SIG-M5 treated with dmso at 0.1 percent for 504 hours (cell line): ENCODE measurements around the gene THBD.

Experiments
- DNase-seq: peaks from one replicate; lab custom pipeline; 2025; ENCODE audit not compliant: unreplicated experiment; lab: John Stamatoyannopoulos, UW

THBD gene

DNA sequence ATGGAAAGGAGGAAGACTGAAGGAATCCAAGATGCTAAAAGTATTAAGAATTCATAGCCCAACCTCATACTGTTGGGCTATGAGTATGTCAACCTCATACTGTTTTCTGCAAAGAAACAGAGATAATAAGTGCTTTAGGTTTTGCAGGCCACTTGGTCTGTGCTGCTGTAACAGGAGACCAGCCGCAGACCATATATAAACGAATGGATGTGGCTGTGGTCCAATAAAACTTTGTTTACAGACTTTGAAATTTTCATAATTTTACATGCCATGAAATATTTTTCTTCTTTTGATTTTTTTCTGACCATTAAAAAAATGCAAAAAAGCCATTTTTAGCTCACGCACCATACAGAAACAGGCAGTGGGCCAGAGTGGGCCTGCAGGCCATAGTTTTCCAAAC is 13.7 kb upstream of the THBD start:
- DNase-seq: no peak

DNA sequence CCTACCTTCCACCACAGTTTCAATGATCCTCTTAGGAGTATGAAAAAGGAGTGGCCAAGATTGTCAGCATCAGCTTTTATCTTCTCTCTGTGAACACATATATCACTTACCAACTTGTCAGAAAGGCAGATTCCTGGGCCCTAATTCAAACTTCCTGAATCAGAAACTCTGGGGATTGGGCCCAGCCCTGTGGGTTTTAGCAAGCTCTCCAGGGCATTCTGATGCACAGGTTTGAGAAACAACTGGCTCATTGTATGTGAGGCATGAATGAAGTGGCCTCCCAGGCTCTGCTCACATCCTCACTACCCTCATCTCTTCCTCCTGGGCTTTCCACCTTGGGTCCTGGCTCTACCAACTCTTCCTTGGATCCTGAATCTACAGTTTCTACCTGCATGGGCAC is 13.2 kb upstream of the THBD start:
- no peak for DNase-seq

DNA sequence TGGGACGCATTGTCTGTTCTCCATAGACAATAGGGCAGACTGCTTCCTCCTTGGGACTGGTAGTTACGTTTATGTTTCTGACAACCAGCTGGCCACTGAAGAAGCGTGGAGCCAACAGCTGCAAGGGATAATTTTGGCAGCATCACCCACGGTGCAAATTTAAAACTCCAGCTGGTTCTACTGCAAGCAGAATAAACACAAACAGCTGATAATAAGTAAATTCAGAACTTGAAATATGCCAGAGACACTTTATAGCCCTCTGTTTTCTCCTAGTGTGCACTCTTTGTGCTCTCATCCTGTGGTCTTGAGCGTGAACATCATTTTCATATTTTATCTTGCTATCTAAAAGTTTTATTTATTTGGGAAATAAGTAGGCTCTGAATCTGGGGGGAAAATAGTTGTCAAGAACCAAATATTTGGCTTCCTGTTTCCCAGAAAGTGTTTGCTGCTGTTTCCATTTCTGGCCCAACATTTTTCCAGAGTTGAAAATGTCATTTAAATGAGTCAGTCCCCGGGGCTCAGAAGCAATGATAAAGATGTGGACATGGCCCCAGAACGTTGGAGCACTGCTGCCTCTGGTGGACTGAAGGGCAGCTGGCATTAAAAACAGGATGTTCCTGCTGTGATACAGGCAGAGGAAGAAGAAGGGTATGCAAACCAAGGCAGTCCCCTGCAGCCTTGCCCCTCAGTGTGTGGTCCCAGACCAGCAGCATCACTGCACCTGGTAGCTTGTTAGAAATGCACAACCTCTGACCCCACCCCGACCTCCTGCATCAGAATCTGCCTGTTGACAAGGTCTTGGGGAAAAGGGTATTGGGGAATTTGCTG is 12.5 kb upstream of the THBD start:
- peak; percentile 64 for DNase-seq

DNA sequence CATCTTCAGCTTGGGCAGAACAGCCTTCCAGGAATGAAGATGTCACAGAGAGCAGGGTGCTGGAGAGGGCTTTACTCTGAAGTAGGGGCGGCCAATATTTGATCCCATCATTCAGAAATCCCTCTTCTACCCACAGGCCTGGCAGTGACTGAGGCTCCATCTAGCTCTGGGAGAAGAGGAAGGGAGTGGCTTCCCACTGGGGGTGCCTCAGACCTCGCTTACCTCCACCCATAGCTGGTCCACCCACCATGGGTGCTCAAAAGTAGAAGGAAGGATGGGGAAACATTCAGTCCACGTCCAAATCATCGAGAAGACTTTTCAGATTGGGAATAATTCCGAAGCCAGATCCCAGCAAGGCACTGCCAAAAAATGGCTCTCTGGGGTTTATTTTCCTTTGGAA is 11.8 kb upstream of the THBD start:
- DNase-seq: no peak

DNA sequence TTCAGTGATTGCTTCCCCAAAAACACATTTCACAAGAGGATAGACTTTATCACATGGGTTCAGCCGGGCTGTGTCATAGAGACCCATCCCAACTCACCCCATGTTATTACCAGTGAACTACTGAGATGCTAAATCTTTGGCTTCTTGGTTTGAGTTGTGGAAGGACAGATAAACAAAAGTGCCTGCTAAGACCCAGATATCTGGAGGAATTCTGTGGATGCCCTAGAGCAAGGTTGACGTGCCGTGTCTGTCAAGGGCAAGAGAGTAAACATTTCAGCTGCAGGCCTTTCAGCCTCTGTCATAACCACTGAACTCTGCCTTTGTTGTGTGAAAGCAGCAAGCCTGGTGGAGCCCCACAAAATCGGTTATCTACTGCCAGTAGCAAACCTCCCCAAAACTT is 11.2 kb upstream of the THBD start:
- DNase-seq: no peak

DNA sequence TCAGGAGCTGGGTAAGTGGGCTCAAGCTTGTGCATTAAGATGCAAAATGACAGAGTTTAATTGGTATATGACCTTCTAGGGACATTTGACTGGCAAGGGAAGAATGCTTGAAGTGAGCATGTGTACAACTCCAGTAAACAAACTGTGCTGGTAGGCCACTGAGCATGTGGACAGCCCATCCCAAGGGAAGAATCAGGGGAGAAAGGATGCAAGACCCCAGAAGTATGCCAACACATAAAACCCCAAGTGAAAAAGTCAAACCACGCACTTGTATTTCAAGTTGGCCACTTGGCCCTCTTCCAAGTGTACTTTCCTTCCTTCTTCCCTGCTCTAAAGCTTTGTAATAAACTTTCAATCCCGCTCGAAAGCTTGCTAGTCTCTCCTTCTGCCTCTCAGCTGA is 10.4 kb upstream of the THBD start:
- no peak for DNase-seq

DNA sequence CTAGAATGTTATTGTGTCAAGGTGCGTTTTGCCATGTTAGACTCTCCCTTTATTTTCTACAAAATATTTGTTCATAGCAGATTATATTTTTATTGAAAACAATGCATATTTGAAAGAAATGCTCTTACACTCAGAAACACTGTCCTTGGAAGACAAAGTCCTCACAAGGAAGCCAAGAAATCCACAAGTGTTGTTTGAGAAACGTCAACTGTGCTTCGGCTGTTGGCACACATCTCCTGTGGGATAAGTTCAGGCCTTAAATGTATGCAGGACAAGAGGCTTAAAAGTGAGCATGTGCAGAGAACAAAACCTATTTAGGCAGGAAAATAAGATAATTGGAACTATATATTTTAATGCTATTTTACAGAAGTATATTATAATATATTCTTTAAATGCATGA is 9.5 kb upstream of the THBD start:
- no peak for DNase-seq

DNA sequence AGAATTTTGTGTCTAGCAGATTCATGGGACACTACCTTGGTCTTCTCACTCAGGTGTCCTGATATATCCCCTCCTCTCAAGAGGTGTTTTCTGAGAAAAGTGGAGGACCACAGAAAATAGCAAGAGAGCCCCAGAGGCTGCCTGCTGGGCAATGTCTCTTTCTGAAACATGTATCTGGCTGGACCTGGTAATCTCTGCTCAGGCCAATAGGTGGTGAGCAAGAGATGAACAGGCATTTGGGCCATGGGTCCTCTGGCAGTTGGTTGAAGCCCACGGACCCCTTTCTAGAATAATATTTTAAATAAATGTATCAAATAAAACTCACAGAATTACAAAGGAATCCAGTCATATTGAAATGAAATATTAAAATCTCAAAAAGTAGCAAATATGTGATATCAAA is 8.8 kb upstream of the THBD start:
- DNase-seq: no peak

DNA sequence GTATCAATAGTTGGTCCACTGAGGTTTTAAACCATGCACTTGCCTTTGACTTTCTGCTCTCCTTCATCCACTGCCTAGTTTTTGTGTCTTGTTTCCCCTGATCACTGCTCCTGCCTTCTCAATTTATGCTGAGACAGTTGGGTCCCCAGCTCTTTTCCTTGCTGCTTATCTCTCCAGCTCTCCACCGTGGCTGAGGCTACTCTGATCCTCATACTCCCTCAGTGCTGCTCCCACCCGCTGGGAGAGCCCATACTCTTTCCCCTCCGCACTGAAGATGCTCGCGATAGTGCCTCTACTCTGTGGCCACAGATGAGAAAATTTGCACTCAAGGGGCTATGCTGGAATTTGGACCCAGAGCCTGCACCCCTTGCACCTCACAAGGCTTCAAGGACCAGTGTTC is 3.4 kb upstream of the THBD start:
- no peak for DNase-seq

DNA sequence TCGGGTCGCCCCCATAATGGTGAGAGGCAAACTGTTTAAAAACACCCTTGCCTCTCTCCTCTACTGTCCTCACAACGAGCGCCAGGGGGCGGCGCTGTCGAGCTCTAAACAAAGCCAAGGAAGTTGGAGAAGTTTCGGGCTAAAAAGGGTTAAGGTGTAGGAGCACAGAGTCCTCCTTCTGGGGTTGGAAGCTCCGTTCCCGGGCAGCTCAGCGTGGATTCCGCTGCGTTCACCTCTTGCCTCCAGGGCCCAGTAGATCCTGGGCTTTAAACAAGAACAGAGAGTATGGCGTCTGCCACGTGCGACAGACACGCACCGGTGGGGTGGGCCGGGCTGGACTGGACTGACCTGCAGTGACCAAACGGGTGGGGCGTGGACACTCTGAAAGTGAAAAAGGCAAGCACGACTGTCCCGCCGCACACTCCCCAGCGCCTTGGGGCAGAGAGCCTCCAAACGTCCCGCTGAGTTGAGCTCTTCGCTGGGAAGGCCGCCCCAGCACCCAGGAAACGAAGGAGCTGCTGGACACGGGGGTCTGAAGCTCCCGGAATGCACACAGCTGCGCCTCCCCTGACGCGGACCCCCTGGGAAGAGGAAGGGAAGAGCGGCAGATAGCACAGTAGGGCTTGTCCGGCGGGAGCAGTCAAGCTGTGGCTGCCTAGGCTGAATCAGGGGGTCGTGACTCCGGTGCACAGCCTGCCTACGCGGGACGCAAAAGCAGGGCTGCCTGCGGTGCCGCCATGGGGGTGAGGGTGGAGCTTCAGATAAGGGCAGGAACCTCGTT is 1.6 kb upstream of the THBD start:
- peak; percentile 86 for DNase-seq

DNA sequence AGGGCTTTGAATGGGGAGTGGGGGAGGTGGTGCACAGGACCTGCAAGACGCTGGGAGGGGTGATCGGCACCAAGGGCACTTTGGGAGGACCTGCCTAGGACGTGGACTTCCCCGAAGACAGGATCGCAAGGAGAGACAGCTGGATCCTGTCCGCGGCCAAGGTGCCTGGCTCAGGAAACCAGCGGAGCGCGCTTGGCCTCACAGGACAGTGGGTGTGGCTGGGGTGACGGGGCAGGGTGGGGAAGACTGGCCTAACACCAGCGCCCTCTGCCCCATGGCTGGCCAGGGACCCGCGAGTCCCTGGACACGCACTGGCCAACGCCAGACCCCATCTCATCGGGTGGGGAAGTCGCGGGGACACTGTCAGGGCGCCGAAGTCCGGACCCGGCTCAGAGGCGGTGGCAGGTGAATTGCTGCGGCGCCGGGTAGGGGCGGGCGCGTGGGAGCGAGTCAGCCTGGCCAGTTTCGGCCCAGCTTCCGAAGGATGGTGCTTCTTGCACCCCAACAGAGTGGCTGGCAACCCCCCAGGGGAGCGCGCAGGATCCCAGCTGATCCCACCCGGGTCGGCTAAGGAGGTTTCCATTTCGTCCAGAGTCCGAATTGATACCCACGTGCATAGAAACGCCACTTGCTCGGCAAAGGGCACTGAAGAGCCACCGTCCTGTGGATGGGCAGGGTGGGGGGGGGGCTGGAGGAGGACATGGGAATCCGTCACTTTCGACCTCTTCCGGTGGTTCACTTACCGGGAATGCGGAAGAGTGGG is 785 bp upstream of the THBD start:
- no peak for DNase-seq

DNA sequence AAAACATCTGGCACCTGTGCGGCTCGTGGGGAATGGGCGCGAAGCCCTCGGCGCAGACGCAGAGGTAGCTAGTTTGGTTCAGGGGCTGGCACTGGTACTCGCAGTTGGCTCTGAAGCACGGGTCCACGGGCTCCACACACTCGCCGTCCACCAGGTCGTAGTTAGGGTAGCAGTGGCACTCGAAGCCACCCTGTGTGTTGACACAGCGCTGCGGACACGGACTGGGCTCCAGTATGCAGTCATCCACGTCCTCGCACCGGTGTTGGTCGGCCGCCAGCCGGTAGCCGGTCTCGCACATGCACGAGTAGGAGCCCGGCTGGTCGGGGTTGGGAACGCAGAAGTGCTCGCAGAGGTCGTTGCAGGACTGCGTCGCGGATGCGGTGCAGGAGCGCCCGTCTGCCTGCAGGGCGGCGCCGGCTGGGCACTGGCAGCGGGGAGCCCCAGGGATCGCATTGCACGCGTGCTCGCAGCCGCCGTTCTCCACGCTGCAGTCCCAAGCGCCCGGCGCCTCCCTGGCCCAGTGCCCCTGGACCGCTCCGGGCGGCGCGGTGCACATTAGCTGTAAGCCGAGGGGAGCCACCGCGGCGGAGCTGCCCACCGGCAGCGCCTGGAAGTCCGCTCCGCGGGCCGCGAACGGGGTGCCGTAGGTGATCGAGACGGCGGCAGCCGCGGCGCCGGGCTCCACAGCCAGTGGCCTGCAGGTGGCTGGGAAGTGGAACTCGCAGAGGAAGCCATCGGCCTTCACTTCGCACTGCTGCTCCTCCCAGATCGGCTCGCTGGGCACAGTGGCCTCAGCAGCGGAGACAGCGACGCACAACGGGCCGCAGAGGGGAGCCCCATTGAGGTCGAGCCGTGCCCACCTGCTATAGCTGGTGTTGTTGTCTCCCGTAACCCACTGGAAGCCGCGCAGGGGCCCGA is 930 bp downstream of the THBD start:
- DNase-seq: peak; percentile 81

DNA sequence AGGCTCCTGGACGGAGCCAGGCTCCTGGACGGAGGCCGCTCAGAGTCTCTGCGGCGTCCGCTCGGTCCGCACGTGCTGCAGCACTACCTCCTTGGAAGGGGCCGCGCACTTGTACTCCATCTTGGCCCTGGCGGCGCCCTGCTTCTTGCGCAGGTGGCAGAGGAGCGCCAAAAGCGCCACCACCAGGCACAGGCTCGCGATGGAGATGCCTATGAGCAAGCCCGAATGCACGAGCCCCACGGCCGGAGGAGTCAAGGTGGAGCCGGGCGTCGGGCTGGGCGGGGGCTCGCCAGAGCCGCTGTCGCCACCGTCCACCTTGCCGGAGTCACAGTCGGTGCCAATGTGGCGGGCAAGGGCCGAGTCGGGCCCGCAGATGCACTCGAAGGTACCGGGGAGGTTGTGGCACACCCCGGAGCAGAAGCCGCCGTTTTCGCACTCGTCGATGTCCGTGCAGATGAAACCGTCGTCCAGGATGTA is 1.7 kb downstream of the THBD start:
- no peak for DNase-seq

DNA sequence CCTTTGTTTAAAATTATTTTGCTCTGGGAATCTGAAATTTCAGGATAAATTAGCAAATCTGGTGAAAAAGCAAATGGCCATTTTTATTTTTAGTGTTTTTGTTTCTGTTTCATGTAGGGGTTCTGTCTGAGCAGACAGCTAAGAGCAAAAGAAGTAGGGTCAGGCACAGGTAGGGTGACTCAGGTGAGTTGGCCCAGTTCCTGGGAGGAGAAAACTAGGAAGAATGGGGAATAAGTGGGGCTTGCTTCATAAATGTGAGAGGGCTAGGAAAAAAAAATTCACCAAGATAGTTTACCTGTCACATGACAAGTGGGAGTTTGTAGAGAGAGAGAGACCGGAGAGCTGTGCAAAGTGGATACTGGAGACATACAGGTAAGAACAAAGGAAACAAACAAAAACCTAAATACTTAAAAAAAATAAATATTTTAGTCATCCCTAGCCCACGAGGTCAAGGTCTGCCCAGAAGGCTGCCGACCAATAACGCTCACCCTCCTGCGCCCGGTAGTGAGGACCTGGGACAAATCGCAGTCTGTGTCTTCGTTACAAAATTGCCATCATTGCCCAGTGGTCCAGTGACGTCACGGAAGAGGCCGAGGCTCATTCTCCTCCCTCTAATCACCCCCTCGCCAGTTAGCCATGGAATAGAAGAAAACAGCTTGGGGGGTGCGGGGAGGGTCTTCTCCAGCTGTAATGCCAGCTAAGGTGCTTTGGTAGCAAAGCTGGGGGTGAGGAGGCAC is 2.3 kb downstream of the THBD start:
- DNase-seq: no peak

DNA sequence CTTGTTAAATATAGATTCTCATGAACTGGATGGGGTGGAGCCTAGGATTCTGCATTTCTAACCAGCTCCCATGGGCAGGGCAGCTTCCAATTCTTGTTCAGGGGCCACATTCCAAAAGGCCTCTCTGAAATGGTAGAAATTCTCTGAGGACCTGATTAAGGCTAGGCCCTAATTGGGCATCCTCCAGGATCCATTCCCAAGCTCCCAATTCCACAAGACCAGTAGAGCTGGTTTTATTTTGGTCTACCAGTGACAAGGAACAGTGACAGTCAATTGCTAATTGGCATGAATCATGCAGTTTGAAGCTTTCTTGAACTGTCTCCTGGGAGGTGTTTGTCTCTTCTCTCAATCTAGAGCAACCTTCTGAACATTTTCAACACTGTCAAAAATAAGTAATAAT is 3.0 kb downstream of the THBD start:
- DNase-seq: no peak

DNA sequence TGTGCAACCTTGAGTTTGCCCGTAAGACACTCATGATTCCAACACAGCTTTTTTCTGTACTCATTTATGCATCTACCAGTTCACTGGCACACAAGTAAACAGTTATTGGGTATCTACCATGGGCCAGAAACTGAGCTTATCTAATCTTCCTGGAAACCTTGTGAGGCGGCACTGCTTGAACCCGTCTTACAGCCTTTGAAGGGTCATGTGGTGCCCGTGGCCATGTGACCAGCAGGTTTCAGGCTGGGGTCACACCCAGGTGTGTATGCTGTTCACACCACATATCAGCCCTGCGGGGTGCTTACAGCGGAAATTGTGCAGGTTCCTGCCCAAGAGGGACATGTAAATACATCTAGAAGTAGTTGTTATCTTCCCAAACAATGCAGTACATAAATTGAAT is 6.1 kb downstream of the THBD start:
- no peak for DNase-seq

DNA sequence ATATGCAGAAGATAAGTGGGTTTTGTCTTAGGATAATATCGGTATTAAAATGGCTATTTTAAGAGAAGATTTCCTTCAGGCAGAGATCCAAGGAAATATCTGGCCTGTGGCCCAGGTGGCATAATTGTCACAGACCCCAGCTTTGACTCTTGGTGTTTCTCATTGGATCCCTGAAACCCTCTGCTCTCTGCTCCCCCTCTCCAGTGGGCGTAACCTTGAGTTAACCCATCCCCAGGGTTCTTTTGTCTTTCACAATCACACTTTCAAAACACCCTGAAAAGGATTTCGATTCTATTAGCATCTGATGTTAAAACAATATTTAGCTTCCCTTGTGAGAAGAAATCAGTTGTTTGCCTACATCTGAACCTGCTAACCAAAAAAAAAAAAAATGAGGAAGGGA is 7.2 kb downstream of the THBD start:
- DNase-seq: peak; percentile 27

DNA sequence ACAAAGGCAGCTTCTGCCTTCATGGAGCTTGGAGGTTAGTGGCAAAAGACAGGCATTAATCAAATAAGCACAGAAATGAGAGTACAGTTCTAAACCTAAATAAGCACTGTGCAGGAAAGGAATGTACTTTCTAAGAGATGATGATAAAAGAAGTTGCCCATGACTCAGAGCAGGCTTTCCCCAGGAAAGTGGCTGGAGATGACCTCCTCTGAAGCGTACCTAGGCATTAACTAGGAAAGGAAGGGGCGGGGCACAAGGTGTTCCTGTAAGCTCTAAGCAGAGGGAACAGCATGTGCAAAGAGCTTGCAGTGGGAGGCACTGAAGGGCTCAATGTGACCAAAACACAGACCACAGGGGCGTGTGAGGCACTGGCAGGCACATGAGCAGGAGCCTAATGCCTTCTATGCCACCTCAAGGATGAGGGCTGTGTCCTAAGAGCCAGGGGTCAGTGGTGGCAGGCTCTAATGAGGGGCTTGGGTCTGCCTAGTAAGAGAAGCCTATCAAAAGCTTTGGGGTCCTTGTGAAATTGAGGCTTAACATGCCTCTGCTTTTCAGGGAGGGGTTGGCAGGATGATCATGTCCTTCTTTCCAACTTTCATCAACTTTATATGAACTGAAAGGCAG is 9.5 kb downstream of the THBD start:
- DNase-seq: no peak

DNA sequence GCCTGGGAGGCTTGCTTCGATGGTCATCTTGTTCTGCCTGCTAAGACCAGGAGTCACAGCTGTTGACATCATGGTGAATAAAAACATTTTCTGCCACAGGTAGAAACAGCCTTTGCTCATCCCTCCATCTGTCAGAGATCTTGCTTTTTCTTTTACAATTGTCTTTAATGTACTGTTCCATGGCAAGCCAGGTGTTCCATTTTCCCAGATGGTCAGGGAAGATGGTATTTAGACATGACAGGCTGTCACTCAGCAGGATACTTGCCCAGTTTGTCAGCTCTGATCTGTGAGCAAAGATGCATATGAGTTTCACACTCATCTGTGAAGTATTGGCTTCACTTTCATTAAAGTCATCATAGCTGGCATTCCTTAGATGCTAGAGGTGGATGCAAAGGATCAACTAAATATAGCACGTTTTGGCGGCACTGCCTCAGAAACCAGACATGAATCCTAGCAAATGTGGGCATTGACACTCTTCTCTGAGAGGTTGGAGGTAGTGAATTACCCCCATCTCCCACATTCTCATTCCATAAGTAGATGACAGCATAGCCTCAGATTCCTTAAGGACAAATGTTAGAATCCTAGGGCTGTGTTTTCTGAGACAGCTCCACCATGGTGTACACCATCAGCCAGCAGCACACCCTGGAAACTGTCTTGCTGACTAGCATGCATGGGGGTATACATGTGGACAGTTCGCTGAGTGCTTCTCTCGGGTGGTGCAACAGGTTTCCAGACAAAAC is 10.2 kb downstream of the THBD start:
- DNase-seq: no peak
